HuH-7.5 (cell line): ENCODE data around the gene LSP1.

Source experiments
- DNase-seq: peaks from one replicate; pipeline ENCODE4 v3.0.0; 2011; ENCODE audit warnings: low spot score

The LSP1 gene

DNA sequence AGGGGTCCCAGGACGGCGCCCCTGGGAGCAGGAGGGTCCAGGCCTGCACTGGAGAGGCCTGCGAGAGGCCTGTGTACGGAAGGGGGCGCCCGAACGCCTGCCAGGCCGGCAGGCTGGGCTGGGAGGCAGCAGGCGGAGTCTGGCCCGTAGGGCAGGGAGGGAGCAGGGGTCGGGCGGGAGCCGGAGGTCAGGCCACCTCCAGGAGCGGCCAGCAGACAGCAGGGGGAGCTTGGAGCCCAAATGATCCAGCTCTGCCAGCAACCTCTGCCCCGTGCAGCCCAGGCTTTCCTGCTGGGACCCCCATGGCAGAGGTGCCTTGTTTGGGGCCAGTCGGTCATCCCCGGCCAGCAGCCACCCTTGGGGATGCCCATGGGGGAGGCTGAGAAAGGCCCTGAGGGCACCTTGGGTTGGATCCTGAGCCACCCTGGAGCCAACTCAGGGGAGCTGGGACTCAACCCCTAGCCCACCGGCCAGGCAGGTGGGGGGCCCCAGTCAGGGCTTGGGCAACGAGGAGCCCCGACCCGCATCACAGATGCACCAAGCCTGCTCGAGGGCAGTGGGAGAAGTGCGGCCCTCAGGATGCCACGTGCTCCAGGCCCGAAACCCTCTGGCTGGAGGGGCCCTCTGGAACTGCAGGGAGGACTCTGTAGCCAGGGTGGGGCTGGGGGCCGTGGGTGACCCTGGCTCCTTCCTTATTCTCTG, 27.7 kb upstream of the LSP1 start:
- DNase-seq, result peak; percentile 95

GRCh38 chr11:1825785-1826451, 27.0 kb upstream of the LSP1 start:
- no peak for DNase-seq

GRCh38 chr11:1826552-1827094, 26.3 kb upstream of the LSP1 start:
- DNase-seq, result no peak

DNA sequence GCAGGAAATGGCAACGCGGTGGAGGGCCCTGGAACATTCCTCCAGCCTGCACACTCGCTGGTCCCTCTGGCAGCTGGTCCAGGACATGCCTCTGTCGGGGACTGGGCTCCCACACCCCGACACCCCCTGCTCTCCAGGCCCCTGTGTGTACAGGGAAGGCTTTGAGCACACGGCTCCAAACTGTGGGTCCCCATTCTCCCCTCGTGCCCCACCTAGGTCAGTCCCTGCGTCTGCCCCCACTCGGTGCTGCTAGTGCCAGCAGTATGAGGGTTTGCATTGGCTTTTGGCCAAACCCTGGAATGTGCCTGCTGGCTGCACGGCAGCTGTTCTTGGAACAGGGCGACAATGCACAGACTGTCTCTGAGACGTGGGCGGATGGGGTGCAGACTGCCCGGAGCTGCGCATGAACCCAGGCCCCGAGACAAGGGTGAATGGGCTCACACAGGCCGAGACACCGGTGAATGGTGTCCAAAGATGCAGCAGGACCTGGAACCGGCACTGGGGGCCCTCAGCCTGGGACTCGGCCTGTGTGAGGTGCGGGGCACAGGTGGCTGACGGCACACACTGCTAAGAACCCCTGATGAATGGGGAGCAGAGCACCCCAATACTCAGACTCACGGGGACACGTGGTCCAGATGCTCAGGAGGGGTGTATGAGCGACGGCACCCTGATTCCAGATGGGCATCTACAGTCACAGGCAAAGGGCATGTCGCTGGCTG, 25.6 kb upstream of the LSP1 start:
- no peak for DNase-seq

GRCh38 chr11:1827931-1828330, 25.0 kb upstream of the LSP1 start:
- DNase-seq, result no peak

GRCh38 chr11:1828542-1828941, 24.3 kb upstream of the LSP1 start:
- DNase-seq, result no peak

DNA sequence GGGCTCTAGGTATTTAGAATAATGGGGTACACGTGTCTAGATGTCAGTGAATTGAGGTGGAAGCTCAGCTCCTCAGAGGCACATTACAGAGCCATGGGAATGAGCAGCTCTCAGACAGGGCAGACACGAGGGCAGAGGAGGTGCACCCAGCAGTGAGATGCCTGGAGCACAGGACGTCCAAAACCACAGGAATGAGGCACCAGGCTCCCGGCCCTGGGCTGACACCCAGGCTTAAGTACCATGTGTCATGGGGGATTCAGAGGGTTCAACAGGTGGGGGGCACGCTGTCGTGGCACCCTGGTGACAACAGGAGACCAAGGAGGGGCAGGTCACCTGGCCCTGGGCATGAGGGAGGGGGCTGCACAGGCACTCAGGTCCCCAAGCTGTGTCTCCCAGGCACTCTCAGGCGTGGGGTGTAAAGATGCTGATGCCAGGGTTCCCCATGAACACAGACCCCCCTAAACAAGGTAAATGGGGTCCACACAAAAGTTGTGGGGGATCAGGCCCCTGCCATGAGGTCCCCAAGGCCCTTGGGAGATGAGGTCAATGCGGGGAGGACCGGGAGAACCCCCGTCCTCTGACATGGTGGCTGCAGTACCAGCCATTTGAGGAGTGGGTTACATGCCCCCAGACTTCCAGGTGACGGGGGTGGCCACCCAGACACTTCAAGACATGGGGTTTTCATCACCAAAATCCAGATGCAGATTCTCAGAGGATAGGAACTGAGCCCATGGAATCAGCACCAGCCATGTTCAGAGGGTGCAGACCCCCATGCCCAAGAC, 23.7 kb upstream of the LSP1 start:
- DNase-seq, result no peak

GRCh38 chr11:1830004-1830321, 22.9 kb upstream of the LSP1 start:
- DNase-seq, result no peak

DNA sequence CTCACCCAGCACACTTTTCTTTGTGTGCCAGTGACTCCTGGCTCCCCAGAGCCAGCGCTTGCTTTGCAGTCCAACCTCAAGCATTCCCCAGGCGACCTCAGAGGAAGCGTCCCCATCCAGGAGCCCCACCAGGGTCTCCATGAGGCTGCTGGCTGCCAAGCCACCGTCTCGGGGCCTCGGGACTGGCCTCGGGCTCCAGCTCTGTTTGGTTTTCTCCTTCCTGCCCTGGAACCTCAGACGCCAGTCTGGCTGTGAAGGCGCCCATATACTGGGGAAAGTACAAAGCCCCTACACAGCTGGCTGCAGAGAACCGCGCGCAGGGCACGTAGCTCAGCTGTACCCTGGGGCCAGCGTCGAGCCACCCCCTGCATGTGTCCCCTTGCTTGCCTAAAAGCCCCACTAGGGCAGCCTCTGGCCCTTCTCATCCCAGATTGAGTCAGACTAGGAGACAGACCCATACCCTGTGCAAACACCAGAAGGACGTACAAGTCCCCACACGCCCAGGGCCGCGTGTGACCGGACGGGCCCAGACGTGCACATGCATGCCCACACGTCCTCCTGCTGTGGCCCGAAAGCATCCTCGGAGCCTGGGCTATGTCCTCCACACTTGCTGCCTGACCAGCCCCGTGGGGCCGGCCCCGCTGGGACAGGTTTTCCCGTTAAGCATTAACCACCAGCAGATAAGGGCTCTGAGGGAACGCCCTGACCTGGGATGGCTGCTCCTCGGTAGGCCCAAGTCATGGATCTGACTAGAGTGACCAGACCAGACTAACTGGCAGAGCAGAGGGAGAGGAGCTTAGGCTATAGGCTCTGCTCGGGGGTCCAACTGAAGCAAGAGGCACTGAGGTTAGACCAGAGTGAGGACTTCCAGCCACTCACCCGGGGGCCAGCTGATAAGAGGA, 22.3 kb upstream of the LSP1 start:
- peak; percentile 96 for DNase-seq

- no peak for DNase-seq
These were observed 21.3 kb upstream of the LSP1 start for GRCh38 chr11:1831338-1832210.

GRCh38 chr11:1832211-1832919, 20.5 kb upstream of the LSP1 start:
- DNase-seq, result peak; percentile 90

GRCh38 chr11:1832920-1833295, 20.0 kb upstream of the LSP1 start:
- DNase-seq, result no peak

DNA sequence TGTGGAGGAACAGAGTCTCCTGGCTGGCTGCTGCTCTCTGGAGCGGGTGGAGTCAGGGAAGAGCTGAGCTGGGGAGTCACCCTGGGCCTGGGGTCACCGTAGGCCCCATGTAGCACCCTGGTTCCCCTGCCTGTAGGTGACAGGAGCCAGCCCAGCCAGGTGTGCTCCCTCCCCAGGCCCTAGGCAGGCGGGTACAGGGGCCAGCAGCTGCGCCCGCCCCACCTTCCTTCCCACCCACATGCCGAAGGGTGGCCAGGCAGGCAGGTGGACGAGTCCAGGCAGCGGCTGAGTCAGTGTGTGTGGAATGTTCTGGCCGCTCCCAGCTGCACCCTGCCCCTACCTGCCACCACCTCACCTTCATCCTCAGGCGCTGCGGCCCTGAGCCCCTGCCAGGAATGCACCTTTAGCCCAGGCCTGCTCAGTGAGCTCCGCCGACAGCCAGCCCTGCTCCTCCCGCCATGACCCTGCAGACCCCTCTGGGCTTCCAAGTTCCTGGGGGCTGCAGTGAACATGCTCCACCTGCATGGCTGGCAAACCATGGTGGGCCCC, 18.7 kb upstream of the LSP1 start:
- no peak for DNase-seq

DNA sequence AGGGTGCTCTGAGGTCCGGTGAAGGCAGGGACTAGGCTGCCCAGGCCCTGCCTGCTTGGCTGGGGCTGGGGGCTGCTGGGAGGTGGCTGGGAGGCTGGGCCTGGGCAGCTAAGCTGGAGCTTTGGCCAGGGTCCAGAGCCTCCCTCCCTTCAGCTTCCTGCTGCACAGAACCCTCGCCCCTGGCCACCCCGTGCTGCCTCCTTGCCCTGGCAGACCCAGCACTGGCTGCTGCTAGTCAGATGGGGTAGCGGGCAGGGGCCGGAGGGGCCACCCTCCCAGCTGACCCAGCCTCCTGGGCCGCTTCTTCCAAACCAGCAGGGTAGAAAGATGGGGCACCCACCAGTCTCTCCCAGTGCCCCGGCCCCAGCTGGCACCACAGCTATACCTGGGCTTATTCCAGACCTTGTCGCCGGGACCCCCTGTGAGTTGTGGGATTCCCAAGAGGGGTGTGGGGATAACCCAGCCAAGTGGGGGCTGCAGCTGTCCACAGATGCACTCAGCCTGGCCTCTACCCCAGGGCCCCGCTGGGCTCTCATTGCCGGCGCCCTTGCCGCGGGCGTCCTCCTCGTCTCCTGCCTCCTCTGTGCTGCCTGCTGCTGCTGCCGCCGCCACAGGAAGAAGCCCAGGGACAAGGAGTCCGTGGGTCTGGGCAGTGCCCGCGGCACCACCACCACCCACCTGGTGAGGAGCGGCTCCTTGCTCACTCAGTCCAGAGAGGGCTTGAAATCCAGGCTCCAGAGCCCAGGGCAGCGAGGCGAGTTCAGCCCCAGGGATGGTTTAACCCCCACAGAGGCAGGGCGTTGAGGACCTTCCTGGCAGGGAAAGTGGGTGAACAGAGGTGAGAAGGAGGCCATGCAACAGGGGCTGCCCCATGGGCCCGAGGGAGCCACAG, 17.9 kb upstream of the LSP1 start, which contains the start of gene SYT8:
SYT8 (plus strand) TSS at position 212 of the 892 bp plus-strand sequence; CDS start at position 328, 116 bp downstream.
- DNase-seq, result no peak

DNA sequence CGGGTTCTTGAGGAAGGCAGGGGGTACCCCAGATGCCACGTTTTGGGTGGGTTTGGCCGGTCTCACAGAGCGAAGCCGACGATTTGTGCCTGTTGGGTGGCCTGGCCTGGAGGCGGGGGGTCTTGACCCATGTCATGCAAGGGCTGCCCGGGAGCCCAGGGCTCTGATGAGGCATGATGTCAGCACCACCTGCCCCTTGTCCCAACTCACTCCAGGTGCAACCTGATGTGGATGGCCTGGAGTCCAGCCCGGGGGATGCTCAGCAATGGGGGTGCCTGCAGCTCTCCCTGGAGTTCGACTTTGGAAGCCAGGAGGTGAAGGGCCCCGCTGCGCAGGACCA, 17.2 kb upstream of the LSP1 start:
- DNase-seq, result no peak

GRCh38 chr11:1836011-1836945, 16.6 kb upstream of the LSP1 start:
- no peak for DNase-seq
